Iris pigment epithelial cell (primary cell): Measurements from ENCODE around the gene GMPR.

Experiments used
- DNase-seq: peaks from one replicate; pipeline ENCODE4 v3.0.0-alpha.2; 2011; ENCODE audit warnings: low read depth

Gene GMPR

DNA sequence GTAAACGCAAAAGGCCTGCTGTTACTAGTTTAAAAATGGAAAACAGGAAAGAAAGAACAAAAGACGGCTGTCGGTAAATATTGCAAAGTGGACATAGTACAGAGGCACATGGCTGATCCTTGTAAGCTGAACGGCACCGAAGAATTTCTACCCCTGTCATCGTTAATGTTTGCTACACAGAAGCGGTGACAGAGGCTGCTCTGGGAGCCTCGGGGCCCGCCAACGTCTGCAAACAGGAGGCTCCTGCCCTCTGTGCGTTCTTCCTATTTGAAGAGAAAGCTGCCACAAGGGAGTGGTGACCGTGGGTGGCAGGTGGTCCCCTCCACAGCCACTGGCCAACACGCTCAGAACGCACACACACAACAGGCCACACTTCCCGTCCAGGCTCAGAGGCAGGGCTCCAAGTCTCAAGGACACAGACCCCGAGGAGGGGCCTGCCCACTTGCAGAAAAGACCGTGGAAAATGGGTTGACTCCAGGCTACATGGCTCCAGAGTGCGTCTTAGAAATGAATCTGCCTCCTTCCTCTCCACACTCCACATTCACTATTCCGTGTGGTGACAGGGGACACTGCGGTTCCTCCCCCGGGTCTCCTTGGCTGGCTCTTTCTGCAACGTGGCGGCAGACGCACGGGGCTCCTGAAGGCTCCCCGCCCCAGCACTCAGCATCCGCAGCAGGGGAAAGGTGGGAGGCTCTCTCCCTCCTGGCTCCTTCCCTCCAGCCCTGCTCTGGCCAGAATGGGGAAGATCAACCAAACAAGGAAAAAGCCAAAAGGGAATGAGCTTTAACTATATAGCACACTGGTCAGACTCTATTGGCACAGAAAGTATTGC is 64.5 kb downstream of the GMPR start:
- DNase-seq: no peak

DNA sequence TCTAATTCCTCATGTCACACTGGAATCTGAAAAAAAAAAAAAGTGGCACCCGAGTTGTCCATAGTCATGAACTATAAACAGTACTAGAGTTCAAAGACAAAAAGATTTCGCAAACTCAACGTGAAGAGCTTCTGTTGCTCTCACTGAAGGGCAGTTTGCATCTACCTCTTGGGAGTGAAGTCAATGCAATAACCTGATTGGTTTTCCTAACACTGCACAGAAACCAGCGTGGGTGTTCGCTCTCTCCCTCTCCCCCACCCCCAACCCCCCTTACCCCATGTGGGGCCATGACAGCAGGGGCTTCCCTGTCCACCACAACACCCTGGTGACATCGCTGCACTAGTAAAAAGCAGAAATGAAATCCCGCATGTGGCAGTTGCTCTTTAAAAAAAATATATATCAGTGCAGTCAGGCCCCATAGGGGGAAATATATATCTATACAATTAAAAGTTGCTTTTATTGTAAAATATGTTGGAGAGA is 66.9 kb downstream of the GMPR start:
- no peak for DNase-seq

DNA sequence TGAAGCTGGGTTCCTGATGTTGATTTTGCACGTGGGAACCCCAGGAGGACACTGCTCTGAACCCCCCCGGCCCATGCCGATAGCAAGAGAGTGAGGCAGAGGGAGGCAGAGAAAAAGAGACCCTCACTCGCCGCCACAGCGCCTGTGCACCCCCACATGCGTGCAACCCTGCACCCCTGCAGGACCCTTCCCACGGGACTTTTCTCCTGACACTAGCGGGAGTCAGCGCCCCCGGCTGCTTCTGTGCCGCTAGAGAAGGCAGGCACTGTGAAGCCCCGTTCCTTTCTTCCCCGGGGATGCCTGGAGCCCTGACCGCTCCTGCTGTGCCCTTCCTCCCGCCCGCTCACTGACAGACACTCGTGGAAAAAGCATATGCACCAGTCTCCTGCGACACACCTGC is 67.4 kb downstream of the GMPR start:
- DNase-seq: no peak

DNA sequence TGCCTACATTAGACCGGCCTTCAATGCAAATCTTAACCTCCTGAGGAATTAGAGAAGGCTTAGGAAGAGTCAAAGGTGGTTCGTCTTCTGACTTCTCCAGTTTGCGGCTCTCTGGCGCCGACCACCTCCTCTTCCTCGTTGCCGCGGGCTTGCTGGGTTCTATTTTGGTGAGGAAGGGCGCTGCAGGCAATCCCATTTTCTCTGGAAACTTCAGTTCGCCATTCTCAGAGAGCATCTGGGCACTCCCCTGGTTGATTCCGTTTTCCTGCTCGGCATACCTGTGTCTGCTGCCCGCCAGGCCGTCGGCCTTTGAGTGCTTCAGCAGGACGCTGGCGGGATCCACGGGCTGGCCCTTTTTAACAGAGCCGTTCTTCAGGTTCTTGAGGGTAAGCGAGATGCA is 67.9 kb downstream of the GMPR start:
- DNase-seq: no peak

DNA sequence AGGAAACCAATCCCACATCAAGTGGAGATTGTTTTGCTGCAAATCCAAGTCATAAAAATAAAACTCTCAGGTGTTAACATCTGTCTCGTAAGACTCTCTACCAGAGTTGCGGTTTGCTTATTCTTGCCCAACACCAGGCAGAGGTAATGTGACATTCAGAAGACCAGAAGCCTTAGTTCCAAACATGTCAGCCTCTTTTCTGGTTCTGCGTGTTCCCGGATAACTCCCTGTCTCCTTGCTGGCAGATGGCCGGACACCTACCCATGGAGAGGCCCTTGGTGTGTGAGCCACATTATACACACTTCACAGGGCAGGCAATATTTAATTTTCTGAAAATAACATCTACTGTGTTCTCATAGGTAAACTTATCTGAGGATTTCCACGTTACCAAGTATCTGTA is 73.4 kb downstream of the GMPR start:
- no peak for DNase-seq

DNA sequence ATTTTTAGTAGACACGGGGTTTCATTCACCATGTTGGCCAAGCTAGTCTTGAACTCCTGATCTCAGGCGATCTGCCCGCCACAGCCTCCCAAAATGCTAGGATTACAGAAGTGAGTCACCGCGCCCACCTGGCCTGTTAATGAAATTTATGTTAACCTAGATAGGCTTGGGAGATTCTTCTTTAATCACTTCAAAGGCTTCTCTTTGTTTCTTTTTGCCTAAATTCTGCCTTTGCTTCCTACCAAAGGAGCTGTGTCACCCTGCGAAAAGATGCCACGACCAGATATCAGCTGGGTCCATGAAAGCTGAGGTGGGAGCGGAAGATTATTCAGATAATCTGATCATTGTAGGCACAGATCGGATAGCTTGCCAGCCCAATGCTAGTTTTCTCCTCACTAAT is 75.3 kb downstream of the GMPR start:
- DNase-seq: no peak

DNA sequence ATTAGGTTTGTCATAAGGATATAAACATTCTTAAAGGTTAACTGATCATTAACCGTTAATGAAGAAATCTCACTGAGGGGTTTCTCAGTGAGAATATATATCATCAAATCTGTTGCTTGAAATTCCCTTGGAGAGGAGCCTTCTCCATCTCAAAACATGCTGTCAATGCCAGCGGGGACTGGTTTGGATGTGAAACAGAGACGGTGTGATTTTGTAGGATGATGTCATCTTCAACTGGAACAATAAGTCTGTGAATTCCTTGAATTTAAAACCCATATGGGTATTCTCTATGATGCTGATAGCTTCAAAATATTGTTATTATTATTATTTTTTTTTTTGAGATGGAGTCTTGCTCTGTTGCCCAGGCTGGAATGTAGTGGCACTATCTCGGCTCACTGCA is 75.9 kb downstream of the GMPR start:
- no peak for DNase-seq

DNA sequence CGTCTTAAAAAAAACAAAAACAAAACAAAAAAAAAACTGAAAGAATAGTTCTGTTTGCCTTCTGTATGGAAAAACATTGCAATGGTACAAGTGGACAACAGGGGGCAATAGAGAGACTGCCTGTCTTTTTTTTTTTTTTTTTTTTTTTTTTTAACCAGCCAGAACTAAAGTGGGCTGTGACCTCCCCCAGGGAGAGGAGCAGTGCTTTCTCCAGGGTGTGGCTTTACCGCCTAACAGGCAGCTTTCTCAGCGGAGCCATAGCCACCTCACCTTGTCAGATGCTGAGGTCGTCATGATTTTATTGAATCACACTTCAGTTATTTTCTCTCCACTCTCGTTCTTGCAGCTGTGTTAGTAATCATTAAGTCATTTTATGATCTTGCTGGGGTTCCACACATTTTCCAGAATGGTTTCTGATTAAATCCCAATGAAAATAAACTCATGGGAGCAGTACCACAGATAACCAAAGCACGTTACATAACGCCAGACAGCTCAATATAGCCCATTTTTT is 78.4 kb downstream of the GMPR start:
- peak; percentile 54 for DNase-seq

DNA sequence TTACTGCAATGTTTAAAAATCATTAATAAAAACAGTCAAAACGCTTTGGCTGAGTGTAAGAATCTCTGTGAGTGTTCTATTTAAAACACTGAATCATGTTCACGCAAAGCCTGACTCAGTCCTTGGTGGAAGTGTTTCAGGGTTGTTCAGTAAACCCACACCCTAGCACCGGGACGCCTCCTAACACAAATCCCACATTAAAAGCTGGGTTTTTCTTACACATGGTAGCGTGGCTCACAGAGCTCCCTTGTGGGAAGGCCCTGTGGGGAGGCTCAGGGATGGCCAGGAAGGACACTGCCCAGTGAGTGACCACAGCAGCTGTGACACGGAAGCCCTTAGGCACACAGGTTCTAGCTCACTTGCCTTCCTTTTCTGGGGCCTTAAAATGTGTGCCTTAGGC is 80.2 kb downstream of the GMPR start:
- peak; percentile 86 for DNase-seq

DNA sequence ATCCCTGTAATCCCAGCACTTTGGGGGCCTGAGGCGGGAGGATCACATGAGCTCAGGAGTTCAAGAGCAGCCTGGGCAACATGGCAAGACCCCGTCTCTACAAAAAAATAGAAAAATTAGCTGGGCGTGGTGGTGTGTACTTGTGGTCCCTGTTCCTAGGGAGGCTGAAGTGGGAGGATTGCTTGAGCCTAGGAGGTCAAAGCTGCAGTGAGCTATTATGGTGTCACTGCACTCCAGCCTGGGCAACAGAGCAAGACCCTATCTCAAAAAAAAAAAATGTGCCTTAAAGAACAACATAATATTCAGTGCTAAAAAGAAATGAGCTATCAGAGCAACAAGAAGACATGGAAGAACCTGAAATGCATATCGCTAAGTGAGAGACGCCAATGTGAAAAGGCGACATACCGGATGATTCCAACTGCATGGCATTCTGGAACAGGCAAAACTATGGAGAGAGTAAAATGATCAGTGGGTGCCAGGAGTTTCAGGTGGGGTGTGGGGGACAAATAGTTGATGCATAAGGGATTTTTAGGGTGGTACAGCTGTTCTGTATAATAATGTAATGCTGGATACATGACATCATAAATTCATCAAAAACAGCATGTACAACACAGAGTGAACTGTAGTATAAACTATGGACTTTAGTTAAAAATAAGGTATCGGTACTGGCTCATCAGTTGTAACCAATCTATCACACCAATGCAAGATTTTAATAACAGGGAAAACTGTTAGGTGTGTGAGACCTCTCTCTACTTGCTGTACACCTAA is 80.8 kb downstream of the GMPR start:
- DNase-seq: no peak

DNA sequence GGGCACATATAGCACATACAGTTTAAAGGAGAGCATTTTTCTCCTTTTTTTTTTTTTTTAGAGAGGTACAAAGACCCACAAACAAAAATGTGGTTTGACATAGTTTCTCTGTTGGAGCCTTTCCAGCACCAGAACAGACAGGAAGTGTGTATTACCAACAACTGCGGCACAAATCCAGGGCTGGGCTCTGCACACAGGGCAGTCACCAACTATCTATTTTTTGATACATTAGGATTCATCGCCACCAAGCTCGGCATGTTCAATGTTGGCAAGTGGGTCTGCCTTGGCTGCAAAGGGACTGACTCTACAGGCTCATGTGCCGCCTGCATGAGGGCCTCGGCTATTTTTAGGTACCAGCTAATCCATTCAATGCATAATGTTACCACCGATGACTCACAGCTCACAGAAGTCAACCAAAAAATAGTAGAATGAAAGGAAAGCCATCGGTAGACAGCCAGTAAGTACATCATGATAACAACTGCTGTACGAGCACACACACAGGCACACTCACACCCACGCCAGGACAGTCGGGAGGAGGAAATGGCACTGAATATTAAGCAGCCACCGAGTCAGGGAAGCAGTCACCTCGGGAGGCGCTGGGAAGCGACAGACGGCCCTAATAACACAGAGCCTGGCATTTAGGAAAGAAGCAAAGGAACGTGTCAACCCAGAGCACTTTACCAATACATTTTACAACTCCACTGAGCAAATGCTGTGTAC is 81.6 kb downstream of the GMPR start:
- DNase-seq: peak; percentile 96

DNA sequence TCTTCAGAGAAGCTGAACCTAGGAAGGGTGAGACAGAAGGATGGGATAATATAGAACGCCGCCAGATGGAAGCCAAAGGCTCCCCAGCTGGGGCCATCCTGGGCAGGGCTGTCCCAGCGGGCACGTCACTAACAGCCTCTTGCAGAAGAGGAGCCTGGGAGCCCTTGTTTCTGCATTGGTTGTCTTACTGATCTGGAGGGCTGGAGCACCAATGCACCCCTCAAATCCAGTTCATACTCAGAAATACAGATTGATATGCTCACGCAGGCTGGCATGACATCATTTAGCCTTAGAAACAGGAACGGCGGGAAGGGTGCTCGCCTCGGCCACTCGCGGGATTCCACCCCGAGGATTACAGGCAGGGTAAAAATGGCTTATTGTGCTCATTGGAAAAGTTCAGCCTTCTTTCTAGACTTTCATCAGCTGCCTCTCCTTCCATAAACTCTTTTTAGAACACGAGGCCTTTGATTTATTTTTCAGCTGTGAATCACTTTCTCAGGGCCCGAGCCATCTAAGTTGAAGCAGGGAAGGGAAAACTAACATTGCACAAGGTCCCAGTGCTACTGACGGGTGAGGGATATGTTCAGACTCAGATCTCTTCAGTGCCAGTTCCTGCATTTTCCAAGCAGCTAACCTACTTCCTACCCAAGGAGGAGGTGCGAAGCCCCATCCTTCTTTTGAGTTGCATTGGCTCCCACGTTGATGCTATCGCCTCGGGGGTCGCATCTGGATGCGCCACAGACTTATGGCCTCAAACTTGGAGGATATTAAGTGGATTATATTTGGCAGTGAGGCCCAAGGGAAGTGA is 82.3 kb downstream of the GMPR start:
- DNase-seq: peak; percentile 69

DNA sequence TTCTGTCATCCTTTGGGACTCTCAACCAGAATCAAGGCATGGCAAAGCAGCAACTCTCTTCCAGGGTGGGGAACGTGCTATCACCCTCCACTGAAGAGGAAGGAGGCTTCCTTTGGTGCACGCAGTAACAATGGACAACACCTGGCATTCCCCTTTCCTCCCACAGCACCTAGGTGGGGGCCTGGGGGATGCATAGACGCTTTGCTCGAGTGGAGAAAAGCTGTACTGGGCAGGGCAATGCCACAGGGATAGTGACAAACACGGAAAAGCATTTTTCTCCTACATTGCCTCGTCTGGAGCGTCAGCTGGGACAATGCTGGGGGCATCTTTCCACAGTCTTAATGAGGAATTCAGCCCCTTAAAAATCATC is 82.9 kb downstream of the GMPR start:
- DNase-seq: no peak

DNA sequence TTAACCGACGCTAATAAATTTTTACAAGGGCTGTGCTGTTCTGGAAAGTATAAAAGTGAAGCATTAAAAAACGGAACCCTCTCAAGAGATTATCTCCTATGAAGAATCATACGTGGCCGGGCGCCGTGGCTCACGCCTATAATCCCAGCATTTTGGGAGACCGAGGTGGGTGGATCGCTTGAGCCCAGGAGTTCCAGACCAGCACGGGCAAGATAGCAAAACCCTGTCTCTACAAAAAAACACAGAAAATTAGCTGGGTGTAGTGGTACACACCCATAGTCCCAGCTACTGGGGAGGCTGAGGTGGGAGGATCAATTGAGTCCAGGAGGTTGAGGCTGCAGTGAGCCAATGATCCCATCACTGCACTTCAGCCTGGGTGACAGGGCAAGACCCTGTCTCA is 83.4 kb downstream of the GMPR start:
- no peak for DNase-seq

DNA sequence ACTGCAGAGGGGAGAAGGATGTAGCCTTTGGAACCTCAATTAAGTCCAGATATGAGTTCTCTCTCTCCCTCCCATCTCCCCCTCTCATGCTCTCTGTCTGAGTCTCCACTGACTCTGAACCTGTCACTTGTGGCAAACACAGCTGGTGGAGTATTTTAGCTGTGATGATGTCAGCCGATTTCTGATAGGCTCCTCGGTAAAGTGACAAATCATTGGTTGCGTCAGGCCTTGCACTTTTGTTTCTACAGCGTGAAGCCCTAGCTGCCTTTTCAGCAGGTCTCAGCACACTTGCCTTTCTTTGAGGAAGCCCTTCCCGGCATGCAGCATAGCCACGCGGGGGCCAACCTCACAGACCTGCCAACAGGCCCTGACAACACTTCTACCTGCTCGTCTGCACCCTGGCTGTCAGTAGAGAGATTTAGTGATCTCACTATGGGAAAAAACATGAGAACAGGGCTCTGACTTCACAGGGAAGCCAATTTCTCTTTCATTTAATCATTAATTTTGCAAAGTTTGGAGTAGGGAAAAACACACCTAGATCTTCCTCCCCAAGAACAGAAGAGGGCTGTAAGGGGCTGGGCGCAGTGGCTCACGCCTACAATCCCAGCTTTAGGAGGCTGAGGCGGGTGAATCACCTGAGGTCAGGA is 84.4 kb downstream of the GMPR start:
- DNase-seq: peak; percentile 86

DNA sequence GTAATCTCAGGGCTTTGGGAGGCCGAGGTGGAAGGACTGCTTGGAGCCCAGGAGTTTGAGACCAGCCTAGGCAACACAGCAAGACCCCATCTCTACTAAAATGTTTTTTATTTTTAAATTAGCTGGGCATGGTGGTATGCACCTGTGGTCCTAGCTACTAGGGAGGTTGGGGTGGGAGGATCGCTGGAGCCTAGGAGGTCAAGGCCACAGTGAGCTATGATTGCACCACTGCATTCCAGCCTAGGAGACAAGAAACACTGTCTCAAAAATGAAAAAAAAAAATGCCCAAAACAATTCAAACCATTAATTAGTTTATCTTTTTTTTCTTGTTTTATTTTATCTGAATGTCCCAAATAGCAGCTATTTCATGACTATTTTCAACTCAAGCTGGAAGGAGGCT is 85.8 kb downstream of the GMPR start:
- no peak for DNase-seq

DNA sequence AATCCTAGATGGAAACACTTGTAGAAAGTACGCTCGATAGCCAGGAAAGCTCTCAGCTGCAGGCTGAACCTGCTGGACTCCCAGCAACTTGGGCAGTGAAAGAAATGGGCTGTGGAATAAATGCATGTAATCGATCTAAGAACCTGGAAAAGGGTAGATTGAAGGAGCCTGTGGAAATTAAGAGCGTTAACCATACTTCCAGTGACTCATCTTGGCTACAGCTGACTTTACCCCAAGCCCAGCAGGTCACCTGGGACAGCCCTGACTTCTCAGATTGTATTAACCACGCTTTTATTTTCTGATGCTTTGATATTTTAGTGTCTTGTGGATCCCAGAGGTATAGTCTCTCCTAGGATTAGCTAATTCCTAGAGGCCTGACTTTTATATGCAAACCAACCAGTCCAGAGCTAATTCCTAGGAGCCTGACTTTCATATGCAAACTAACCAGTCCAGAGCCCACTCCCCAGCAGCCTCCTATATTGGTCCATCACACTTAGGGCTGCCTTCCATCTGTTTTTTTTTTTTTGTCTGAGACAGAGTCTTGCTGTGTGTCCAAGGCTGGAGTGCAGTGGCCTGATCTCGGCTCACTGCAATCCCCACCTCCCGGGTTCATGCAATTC is 86.3 kb downstream of the GMPR start:
- peak; percentile 61 for DNase-seq

DNA sequence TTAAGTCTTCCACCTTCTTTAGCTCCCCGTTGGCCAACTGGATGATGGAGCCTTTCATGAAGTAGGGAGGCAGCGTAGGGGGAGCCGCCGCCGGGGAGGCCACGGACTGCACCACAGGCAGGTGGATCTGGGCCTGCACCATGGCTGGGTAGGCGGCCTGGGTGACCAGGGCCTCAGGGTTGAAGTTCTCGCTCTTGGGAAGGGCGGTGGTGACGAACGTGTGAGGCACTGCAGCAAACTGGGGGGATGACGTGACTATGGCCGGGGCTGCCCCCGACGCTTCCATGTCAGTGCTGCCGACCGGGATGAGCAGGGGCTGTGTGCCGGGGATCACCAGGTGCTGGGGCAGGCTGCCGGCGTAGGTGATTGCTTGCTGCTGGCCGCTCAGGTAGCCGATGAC is 88.1 kb downstream of the GMPR start:
- DNase-seq: no peak

DNA sequence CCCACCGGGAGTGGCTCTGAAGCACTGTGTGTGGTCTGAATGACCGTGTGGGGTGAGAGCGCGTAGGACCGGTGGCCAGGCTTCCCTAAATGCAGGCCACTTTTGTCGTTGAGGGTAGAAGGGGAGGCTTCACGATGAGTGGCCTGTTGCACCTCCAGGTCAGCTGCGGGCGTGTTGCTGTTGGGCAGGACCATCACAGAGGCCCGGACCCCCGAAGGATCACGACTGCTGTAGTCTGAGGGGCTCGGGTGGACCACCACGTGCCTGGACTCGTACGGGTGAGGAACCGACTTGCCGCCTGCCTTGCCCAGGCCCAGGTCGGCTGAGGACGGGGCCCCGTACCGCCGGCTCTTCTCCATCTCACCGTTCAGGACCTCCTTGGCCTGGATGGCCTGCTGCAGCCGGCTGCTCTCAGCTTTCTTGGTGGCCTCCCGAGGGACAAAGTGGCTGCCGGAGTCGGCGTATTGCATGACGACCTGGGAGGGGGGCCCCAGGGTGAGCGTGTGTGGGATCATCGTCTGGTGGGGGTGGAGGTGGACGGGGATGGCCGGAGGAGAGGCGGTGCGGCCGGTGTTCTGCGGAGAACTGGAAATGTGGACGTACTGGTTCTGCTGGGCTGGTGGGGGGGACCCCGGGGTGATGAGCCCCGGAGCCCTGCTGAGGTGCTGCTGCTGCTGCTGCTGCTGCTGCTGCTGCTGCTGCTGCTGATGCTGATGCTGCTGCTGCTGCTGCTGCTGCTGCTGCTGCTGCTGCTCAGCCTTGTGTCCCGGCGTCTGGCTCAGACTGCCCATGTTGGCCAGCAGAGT is 88.8 kb downstream of the GMPR start:
- DNase-seq: no peak

DNA sequence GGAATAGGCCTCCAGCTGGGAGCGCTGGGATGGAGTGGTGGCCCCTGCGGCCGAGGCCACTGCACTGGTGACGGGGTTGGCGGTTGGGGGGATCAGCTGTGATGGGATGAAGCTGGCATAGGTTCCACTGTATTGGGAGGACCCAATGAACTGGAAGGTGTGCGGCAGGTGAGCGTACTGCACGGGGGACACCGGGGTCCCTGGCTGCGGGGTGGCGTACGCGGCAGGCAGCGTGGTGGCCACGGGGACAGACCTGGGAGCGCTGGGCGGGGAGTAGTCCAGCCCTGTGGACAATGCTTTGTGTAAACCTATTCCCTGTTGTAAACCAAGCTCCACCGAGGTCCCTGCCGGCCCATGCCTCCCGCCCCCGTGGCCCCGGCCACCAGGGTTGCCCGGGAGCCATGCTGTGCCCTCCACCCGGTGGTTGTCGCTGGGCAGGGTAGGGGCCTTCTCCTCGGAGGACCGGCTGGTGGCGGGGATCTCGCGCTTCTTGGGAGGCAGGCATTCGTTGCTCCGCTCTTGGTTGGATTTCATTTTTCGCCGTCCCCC is 89.5 kb downstream of the GMPR start:
- DNase-seq: no peak
